AG04449 (cell line): ENCODE data around the gene ZNF544.

Experiments
- CTCF ChIA-PET: fragments of 350-600 bp; formaldehyde crosslinking; extraction: SDS; loops from one replicate; lab custom pipeline; 2021; ENCODE audit warnings: antibody characterized with exemption; lab: Yijun Ruan, JAX
- POLR2A ChIA-PET: fragments of 400-600, 350-600 bp; formaldehyde crosslinking; extraction: SDS; loops from one replicate; lab custom pipeline; 2020; ENCODE audit warnings: antibody characterized with exemption, inconsistent platforms; lab: Yijun Ruan, JAX
- DNase-seq: peaks from one replicate; pipeline ENCODE4 v3.0.0-alpha.2; 2010; ENCODE audit warnings: low read depth, low spot score
- H3K4me3 ChIP-seq: 2 replicates; pipeline ENCODE4 v1.5.1; 2011; ENCODE audit warnings: low read depth, mild to moderate bottlenecking, control low read depth, low read length
- TF ChIP-seq, protein P1 (sequence below): IDR thresholded peaks from one replicate; pipeline ENCODE4 v1.5.1; 2011; ENCODE audit warnings: mild to moderate bottlenecking, moderate library complexity, low read length, control low read depth, inconsistent platforms; ENCODE audit not compliant: insufficient read depth; ENCODE audit errors: missing control alignments

ZNF544 gene

DNA sequence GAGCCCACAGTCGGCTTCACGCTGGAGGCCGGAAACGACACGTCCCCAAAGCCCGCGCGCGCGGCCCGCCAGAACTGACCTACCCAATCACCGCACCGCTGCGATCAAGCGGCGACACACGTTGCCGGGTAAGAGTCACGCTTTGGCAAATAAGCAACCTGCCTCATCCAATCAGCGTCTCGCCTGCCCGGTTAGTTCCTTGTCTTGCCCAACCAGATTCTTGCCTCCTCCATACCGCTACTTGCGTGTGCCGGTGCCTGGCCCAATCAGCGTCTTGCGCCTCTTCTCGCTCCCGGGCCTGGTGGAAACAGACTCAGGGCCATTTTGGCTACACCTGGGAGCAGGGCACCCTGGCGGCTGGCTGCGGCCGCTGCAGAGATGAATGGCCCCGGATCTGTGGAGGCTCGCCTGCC is 11.6 kb upstream of the ZNF544 start:
- H3K4me3 ChIP-seq = no peak overlapping the region
- ChIA-PET CTCF (no interaction called here), POLR2A (no interaction called here)
- no peak for DNase-seq
- TF ChIP-seq, protein P1, sequence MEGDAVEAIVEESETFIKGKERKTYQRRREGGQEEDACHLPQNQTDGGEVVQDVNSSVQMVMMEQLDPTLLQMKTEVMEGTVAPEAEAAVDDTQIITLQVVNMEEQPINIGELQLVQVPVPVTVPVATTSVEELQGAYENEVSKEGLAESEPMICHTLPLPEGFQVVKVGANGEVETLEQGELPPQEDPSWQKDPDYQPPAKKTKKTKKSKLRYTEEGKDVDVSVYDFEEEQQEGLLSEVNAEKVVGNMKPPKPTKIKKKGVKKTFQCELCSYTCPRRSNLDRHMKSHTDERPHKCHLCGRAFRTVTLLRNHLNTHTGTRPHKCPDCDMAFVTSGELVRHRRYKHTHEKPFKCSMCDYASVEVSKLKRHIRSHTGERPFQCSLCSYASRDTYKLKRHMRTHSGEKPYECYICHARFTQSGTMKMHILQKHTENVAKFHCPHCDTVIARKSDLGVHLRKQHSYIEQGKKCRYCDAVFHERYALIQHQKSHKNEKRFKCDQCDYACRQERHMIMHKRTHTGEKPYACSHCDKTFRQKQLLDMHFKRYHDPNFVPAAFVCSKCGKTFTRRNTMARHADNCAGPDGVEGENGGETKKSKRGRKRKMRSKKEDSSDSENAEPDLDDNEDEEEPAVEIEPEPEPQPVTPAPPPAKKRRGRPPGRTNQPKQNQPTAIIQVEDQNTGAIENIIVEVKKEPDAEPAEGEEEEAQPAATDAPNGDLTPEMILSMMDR = no peak

DNA sequence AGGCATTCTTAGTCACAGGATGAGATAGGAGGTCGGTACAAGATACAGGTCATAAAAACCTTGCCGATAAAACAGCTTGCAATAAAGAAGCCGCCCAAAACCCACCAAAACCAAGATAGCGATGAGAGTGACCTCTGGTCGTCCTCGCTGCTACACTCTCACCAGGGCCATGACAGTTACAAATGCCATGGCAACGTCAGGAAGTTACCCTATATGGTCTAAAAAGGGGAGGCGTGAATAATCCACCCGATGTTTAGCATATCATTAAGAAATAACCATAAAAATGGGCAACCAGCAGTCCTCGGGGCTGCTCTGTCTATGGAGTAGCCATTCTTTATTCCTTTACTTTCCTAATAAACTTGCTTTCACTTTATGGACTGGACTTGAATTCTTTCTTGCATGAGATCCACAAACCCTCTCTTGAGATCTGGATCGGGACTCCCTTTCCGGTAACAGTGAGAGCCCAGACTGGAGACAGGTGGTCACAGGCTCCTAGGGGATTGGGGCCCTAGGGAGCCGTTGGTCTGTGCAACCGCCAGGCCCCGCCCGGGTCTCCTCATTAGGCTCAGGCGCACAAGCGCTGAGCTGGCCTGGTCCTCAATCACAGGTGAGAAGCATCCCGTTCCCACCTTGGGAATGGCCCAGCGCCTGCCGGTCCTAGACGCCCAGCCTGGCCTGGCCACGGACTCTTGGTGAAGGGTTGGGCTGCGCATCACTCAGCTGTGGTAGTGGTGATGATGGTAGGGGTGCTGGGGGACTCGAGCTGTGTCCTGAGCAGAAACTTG is 10.9 kb upstream of the ZNF544 start:
- ChIA-PET POLR2A (no interaction called here), CTCF (no interaction called here)
- H3K4me3 ChIP-seq = no peak overlapping the region
- TF ChIP-seq, protein P1 = no peak
- no peak for DNase-seq

DNA sequence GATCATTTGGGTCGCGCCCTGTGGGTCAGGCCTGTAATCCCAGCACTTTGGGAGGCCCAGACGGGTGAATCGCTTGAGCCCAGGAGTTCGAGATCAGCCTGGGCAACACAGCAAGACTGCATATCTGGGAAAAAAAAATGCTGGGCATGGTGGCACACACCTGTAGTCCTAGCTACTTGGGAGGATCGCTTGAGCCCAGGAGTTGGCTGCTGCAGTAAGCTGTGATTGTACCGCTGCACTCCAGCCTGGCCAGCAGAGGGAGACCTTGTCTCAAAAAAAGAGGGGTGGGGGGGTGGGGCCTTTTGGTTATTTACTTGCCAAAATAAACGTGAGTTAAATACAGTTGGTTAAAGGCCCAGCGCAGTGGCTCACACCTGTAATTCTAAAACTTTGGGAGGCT is 9.8 kb upstream of the ZNF544 start:
- no peak for DNase-seq
- POLR2A ChIA-PET = no interaction called here
- CTCF ChIA-PET = interaction anchor here (0.7 kb wide), 1 partner anchor 140 kb away, joined by 3 read pairs; no protein-coding TSS in a partner anchor
- TF ChIP-seq, protein P1 = no peak
- H3K4me3 ChIP-seq = no peak overlapping the region

DNA sequence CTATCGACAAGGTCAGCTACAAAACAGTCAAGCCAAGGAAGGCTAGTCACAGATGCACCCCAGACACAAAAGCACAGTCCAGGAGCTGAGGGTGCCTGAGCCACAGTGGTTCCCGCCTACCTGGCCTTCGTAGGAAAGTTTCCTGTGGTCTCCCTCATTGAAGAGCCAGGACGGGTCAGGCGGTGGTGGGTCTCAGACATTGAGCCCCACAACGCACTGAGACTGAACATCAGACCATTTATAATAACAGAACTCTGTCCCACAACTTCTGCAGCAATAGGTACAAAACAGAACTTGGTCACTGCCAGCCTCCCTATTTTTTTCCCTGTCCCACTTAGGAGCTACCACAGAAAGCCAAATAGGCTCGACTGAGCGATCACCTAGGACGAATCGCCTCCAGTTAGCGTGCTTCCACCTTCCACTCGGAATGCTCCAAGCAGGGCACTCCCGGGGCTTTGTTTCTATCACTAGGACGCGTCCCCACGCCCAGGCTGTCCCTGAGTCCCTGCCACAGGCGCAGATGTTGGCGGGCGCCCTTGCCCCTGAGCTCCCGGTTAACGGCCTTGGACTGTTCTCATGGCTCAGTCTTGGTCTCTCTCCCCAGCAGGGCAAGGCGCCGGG is 640 bp upstream of the ZNF544 start:
- POLR2A ChIA-PET = interaction anchor here (0.8 to 1.9 kb wide), 2 partner anchors 11 to 51 kb away, joined by 4 to 6 read pairs; partner anchors contain the start of gene ZNF8
- peak overlapping the region; percentile 73 for H3K4me3 ChIP-seq
- CTCF ChIA-PET = interaction anchor here (0.8 to 1.4 kb wide), 4 partner anchors 8 to 75 kb away, joined by 3 read pairs; no protein-coding TSS in a partner anchor
- DNase-seq = no peak
- TF ChIP-seq, protein P1 = no peak

DNA sequence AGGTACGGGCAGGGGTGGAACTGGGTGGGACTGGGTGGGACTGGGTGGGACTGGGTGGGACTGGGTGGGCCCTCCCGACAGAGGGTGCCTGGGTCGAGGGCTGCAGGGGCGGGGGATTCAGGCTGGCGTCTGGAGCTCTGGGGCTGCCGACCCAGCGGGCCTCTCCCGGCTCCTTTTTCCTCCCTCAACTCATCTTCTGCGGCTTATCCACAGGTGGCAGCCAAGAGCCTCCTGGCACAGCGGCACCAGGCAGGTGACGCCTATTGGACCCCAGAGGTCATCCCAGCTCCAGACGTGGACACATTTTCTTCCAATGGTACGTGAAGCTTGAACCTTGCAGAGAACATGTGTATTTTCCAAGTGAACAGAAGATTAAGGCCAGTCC is 533 bp downstream of the ZNF544 start:
- DNase-seq = no peak
- CTCF ChIA-PET = interaction anchor here (1.4 kb wide), 1 partner anchor 9 kb away, joined by 3 read pairs; no protein-coding TSS in a partner anchor
- POLR2A ChIA-PET = interaction anchor here (1.9 kb wide), 1 partner anchor 50 kb away, joined by 6 read pairs; the partner anchor contains the start of gene ZNF8
- TF ChIP-seq, protein P1 = peak; percentile 25
- peak overlapping the region; percentile 73 for H3K4me3 ChIP-seq

DNA sequence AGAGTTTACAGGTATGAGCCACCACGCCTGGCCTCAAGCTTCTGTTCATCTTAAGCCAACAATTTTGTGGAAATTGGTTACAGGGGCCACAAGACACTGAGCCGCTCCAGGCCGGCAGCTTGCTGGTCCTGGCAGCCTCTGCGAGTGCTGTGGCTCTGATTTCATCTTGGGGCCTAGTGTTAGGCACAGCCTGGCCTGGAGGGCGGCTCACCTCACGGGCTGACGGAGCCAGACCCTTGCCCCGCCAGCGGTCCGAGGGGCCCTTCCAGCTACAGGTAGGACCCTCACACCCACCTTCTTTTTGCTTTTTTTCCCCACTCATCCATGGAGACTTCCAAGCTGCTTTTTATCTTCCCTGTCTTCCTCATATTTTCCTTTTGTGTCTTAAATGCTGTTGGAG is 8.6 kb downstream of the ZNF544 start:
- no peak for DNase-seq
- POLR2A ChIA-PET = interaction anchor here (0.5 kb wide), 1 partner anchor 92 kb away, joined by 4 read pairs; no protein-coding TSS in a partner anchor
- TF ChIP-seq, protein P1 = no peak
- CTCF ChIA-PET = no interaction called here
- no peak overlapping the region for H3K4me3 ChIP-seq
